GM12875 (cell line): ENCODE data around the gene FAM210B.

Source experiments
- H3K4me3 ChIP-seq: one replicate; pipeline ENCODE4 v1.5.1; 2011; ENCODE audit warnings: low read depth, low read length, control low read depth
- TF ChIP-seq, protein P1 (sequence below): IDR thresholded peaks from 2 replicates; pipeline ENCODE4 v1.5.1; 2011; ENCODE audit warnings: low read depth, mild to moderate bottlenecking, control low read depth, inconsistent platforms, low read length, moderate library complexity, borderline replicate concordance; ENCODE audit not compliant: insufficient read depth

The FAM210B gene

DNA sequence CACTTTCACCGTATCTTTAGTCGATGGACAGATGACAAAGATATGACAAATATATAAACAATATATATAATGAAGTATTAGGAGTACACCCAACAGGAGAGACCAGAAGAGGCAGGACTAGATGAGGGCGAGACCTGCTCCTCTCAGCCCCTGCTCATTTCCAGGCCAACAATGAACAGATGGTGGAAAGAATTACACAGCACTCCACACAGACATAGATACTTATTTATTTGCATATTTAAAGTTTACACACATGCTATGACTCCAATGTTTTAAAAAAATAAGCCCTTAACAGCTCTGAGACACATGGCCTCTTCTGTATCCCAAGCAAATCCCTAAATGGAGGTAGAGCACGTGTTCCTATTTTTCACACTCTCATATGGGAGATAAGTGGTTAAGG, 10.4 kb downstream of the FAM210B start:
- no peak overlapping the region for H3K4me3 ChIP-seq
- TF ChIP-seq, protein P1, sequence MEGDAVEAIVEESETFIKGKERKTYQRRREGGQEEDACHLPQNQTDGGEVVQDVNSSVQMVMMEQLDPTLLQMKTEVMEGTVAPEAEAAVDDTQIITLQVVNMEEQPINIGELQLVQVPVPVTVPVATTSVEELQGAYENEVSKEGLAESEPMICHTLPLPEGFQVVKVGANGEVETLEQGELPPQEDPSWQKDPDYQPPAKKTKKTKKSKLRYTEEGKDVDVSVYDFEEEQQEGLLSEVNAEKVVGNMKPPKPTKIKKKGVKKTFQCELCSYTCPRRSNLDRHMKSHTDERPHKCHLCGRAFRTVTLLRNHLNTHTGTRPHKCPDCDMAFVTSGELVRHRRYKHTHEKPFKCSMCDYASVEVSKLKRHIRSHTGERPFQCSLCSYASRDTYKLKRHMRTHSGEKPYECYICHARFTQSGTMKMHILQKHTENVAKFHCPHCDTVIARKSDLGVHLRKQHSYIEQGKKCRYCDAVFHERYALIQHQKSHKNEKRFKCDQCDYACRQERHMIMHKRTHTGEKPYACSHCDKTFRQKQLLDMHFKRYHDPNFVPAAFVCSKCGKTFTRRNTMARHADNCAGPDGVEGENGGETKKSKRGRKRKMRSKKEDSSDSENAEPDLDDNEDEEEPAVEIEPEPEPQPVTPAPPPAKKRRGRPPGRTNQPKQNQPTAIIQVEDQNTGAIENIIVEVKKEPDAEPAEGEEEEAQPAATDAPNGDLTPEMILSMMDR, result no peak

DNA sequence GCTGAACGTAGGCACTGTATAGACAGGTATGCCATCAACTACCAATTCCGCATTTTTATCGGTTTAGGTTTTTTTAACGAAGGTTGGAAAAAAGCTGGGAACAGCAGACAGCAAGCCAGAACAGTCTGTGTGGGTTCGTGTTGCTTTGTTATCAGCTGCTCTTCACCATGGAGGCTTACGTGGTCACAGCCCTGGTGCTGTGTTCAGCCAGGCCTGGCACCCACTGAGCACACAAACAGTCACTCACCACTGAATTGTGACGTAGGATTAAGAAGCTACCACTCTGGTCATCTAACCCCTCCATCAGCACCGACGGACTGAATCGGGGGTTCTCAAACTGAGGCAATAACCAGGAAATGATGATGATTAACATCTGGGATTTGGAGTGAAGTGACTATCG, 13.2 kb downstream of the FAM210B start:
- TF ChIP-seq, protein P1, result no peak
- H3K4me3 ChIP-seq, result no peak overlapping the region

DNA sequence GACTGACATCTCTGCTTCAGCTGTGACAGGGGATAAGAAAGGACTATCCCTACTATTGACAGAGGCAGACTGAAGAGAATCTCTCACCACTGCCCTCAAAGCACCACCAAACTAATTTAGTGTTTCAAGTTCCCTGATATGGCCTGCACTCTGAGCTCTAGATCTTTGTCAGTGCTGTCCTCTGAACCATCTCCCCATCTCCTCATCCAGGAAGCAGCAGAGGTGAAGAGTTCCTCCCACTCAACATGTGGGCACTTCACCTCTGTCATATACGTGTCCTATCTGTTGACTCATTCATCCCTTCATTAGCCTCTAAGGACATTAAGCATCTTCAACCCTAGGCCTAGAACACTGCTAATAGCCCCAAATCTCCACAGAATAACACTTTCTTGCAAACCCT, 14.1 kb downstream of the FAM210B start:
- no peak overlapping the region for H3K4me3 ChIP-seq
- TF ChIP-seq, protein P1, result no peak

DNA sequence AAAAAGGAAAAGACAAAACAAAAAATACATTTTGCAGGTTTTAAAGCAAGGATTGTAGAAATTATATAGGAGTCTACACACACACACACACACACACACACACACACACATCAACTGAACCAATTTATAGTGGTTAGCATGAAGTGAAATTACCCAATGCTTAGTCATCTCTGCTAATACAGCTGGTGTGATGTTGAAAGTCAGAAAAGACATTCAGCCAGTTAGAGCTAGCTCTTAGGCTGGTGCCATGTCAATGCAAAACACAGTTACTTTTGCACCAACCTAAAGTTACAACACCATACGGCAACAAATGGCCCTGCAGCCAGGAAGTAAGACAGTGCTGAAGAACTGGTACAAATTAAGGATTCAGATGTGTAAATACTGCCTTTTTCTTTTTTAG, 15.2 kb downstream of the FAM210B start:
- TF ChIP-seq, protein P1, result no peak
- H3K4me3 ChIP-seq, result no peak overlapping the region

DNA sequence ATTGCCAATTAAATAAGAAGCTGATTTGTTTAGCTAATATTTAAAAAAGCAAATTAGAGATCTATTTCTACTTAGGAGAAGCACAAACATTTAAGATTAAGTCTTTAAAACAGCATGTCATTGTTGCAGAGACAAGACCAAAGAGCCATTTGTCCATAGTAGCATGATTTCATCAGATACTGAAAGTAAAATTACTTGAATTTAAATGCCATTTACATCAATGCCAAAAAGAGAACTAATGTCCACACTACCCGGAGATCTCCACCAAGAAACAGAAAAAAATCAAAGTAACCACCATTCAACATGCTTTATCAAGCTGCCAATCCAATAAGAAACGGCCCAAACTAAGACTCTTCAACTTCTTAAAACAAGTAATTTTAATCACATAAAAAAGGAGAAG, 17.6 kb downstream of the FAM210B start:
- H3K4me3 ChIP-seq, result no peak overlapping the region
- TF ChIP-seq, protein P1, result no peak

DNA sequence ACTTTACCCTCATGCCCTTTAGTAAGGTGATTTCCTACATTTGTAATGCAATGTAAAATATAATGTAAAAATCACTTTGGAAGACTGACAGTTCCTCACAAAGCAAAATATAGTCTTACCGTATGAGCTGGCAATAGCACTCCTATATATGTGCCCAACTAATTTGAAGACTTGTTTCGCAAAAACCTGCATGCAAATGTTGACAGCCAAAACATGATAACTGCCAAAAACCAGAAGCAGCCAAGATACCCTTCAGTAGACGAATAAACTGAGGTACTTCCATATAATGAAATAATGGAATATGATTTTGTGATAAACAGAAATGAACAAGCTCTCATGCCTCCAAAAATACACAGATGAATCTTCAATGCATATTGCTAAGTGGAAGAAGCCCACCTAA, 19.6 kb downstream of the FAM210B start:
- TF ChIP-seq, protein P1, result no peak
- no peak overlapping the region for H3K4me3 ChIP-seq

DNA sequence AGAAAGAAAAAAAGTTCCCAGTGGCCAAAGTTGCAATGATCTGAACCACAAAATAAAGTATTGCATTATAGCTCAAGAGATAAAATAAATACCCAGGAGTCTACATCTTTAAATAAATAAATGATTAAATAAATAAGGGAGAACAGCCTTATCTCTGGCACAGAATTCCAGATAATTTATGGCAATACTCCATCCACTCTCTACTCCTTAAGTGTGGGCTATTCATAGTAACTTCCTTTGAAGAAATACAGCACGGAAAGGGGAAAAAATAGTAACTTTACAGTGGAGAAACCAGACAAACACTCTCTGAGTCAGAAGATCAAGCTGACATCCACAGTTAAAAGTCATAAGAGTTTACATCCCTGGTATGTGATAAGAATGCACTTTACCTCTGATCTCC, 21.6 kb downstream of the FAM210B start:
- H3K4me3 ChIP-seq, result no peak overlapping the region
- TF ChIP-seq, protein P1, result no peak
